CD4-positive, alpha-beta T cell (primary cell): ENCODE measurements around the gene NRAP. TPM values are rescaled to one million over a fixed set of nuclear protein-coding genes. Genes with fewer than 3 reads are reported as not detected.

Source experiments
- ATAC-seq: fragments of 200-7000 bp; cut with Tn5 transposase; one replicate; pipeline ENCODE4 v1.10.0; 2022; ENCODE audit warnings: mild to moderate bottlenecking; ENCODE audit not compliant: poor library complexity
- CTCF ChIA-PET: fragments of 350-600 bp; sonication (Branson Sonifier 250); formaldehyde crosslinking; loops from one replicate; lab custom pipeline; 2021; ENCODE audit warnings: antibody characterized with exemption, inconsistent platforms; lab: Charles Lee
- POLR2A ChIA-PET: fragments of 350-600 bp; sonication (Branson Sonifier 250); formaldehyde crosslinking; loops from one replicate; lab custom pipeline; 2021; ENCODE audit warnings: antibody characterized with exemption, inconsistent platforms; lab: Charles Lee
- DNase-seq, 14 experiments: peaks; one replicate each; pipeline ENCODE4 v3.0.0-alpha.2; 2013 to 2020; ENCODE audit warnings: mixed read lengths in 2 of 14
- H3K27ac ChIP-seq, 2 donors: one replicate each; pipeline versions ENCODE4 v1.5.1 to v1.7.0; 2013; ENCODE audit warnings: low read length in 2 of 2, low read depth in 1 of 2, mild to moderate bottlenecking in 1 of 2
- H3K27me3 ChIP-seq, 2 experiments: 1 replicate in 1 of 2; 2 replicates in 1 of 2; pipeline versions ENCODE4 v1.6.1 to v1.7.0; 2013; ENCODE audit warnings: low read length in 2 of 2, control low read depth in 1 of 2, mild to moderate bottlenecking in 1 of 2, moderate library complexity in 1 of 2; ENCODE audit not compliant: insufficient read depth in 2 of 2, control insufficient read depth in 1 of 2
- H3K36me3 ChIP-seq: one replicate; pipeline ENCODE4 v1.6.1; 2013; ENCODE audit warnings: low read length, control low read depth; ENCODE audit not compliant: insufficient read depth
- H3K4me1 ChIP-seq: one replicate; pipeline ENCODE4 v1.6.1; 2013; ENCODE audit warnings: low read length, control low read depth; ENCODE audit not compliant: insufficient read depth
- H3K4me3 ChIP-seq: one replicate; pipeline ENCODE4 v1.5.1; 2013; ENCODE audit warnings: mild to moderate bottlenecking, low read length, moderate library complexity
- H3K9me3 ChIP-seq, 2 experiments: 1 replicate in 1 of 2; 2 replicates in 1 of 2; pipeline versions ENCODE4 v1.6.1 to v1.7.0; 2013; ENCODE audit warnings: low read length in 2 of 2, mild to moderate bottlenecking in 2 of 2, control low read depth in 1 of 2, moderate library complexity in 1 of 2; ENCODE audit not compliant: control insufficient read depth in 1 of 2, insufficient read depth in 1 of 2
- H3K27ac Mint-ChIP-seq: one replicate; pipeline ENCODE4 v1.8.0; 2020; ENCODE audit warnings: mixed read lengths
- H3K27me3 Mint-ChIP-seq: one replicate; pipeline ENCODE4 v1.8.0; 2021; ENCODE audit warnings: mixed read lengths
- H3K36me3 Mint-ChIP-seq: one replicate; pipeline ENCODE4 v1.8.0; 2021; ENCODE audit warnings: low read depth, mixed read lengths
- H3K4me1 Mint-ChIP-seq: one replicate; pipeline ENCODE4 v1.8.0; 2021; ENCODE audit warnings: low read depth, mixed read lengths
- H3K4me3 Mint-ChIP-seq: one replicate; pipeline ENCODE4 v1.8.0; 2020; ENCODE audit warnings: mild to moderate bottlenecking, mixed read lengths
- H3K9me3 Mint-ChIP-seq: one replicate; pipeline ENCODE4 v1.8.0; 2020; ENCODE audit warnings: mixed read lengths
- intact Hi-C, 2 experiments: fragments of 100-400 bp; cut with DNase I in 1 of 2; cut with micrococcal nuclease in 1 of 2; formaldehyde crosslinking; loops; one replicate each; pipeline versions ENCODE4 v1.15.1 to v1.9.0; 2023 to 2025; cut with DNase I, micrococcal nuclease
- total RNA-seq, 174 experiments: library from RNA in 2 of 174; stranded (reverse) in 2 of 174; gene quantifications; one replicate each; pipeline ENCODE4 v1.2.3 and lab custom pipeline; 2021 to 2026
- TF ChIP-seq, protein P1 (sequence below): fragments of 200-600 bp; IDR thresholded peaks from one replicate; pipeline ENCODE4 v1.8.0; 2022; ENCODE audit warnings: antibody characterized with exemption, mild to moderate bottlenecking

Gene NRAP
- total RNA-seq, 2 experiments from 2014 or later: not detected

DNA sequence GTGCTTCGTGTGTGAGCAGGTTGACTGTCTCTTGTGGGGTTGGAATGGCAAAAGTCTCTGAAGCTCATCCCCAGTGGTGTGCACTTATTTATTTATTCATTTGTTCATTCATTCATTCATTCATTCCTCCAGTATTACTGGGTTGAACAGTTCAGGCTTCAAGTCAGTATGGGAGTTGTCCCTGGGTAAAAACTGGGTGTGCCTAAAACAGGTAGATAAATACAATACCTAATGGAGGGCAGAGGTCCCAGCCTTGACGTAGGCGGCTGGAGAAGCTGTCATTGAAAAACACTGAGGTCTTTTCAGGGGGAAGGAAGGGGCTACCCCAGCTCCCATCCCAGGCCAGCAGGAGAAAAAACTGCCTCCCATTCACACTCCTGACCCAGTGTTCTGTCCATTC lies 26.9 kb upstream of the NRAP start:
- Mint-ChIP-seq H3K27me3 (no peaks in the 10 kb centered on the region), H3K4me3 (no peak overlapping the region), H3K27ac (no peak overlapping the region), H3K9me3 (peaks cover 12% of the 10 kb centered on the region), H3K36me3 (peaks cover 91% of the 10 kb centered on the region), H3K4me1 (peaks cover 20% of the 10 kb centered on the region)
- Histone ChIP-seq H3K27me3 (no peaks in the 10 kb centered on the region), H3K36me3 (peaks cover 19% of the 10 kb centered on the region), H3K27ac (no peak overlapping the region), H3K4me1 (peaks cover 2% of the 10 kb centered on the region), H3K9me3 (peaks cover 16 to 43% of the 10 kb centered on the region in 2 experiments), H3K4me3 (no peak overlapping the region)
- intact Hi-C loops: no loop called here
- TF ChIP-seq, protein P1, sequence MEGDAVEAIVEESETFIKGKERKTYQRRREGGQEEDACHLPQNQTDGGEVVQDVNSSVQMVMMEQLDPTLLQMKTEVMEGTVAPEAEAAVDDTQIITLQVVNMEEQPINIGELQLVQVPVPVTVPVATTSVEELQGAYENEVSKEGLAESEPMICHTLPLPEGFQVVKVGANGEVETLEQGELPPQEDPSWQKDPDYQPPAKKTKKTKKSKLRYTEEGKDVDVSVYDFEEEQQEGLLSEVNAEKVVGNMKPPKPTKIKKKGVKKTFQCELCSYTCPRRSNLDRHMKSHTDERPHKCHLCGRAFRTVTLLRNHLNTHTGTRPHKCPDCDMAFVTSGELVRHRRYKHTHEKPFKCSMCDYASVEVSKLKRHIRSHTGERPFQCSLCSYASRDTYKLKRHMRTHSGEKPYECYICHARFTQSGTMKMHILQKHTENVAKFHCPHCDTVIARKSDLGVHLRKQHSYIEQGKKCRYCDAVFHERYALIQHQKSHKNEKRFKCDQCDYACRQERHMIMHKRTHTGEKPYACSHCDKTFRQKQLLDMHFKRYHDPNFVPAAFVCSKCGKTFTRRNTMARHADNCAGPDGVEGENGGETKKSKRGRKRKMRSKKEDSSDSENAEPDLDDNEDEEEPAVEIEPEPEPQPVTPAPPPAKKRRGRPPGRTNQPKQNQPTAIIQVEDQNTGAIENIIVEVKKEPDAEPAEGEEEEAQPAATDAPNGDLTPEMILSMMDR: no peak
- no peak for DNase-seq
- CTCF ChIA-PET: no interaction called here
- POLR2A ChIA-PET: interaction anchor here (1.2 kb wide), 1 partner anchor 11 kb away, joined by 3 read pairs; no protein-coding TSS in a partner anchor
- no peak for ATAC-seq

DNA sequence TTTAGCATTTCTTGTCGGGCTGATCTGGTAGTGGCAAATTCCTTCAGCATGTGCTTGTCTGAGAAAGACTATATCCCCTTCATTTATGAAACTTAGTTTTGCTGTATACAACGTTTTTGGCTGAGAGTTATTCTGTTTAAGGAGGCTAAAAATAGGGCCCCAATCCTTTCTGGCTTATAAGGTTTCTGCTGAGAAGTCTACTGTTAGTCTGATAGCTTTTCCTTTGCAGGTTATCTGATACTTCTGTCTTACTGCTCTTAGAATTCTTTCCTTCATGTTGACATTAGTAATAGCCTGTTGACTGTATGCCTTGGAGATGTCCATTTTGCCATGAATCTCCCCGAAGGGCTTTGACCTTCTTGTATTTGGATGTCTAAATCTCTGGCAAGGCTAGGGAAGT lies 25.7 kb upstream of the NRAP start:
- no peak overlapping the region for H3K27ac Mint-ChIP-seq
- no peak overlapping the region for H3K4me3 Mint-ChIP-seq
- ChIA-PET CTCF (no interaction called here), POLR2A (interaction anchor here (1.2 kb wide), 1 partner anchor 10 kb away, joined by 3 read pairs; no protein-coding TSS in a partner anchor)
- intact Hi-C loops: loop anchor here in 1 of 2 experiments (10.0 kb wide), 2 partner anchors 165 to 275 kb away; partner anchors contain the start of genes DCLRE1A and NHLRC2
- ATAC-seq: no peak
- H3K9me3 Mint-ChIP-seq: peaks cover 16% of the 10 kb centered on the region
- DNase-seq: no peak
- TF ChIP-seq, protein P1: no peak
- H3K27me3 Mint-ChIP-seq: no peaks in the 10 kb centered on the region
- H3K27me3 ChIP-seq: no peaks in the 10 kb centered on the region
- peaks cover 16 to 43% of the 10 kb centered on the region in 2 experiments for H3K9me3 ChIP-seq
- peaks cover 19% of the 10 kb centered on the region for H3K36me3 ChIP-seq
- no peak overlapping the region for H3K4me3 ChIP-seq
- H3K27ac ChIP-seq: no peak overlapping the region
- no peaks in the 10 kb centered on the region for H3K4me1 ChIP-seq
- H3K4me1 Mint-ChIP-seq: peaks cover 25% of the 10 kb centered on the region
- peaks cover 90% of the 10 kb centered on the region for H3K36me3 Mint-ChIP-seq

DNA sequence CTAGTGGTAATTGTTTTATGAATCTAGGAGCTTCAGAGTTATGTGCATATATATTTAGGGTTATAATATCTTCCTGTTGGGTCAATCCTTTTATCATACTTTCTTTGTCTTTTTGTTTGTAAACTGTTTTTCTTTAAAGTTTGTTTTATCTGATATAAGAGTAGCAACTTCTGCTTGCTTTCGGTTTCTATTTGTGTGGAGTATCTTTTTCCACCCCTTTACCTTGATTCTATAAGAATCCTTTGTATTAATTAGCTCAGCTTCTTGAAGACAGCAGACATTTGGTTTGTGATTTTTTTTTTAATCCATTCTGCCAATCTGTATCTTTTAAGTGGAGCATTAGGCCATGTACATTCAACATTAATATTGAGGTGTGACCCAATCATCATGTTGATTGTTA lies 25.2 kb upstream of the NRAP start:
- DNase-seq (peak in 1 of 14 experiments; percentile 39), ATAC-seq (no peak)
- H3K36me3 ChIP-seq: peaks cover 14% of the 10 kb centered on the region
- Mint-ChIP-seq H3K36me3 (peaks cover 90% of the 10 kb centered on the region), H3K27ac (no peak overlapping the region), H3K4me3 (no peak overlapping the region), H3K9me3 (peaks cover 16% of the 10 kb centered on the region), H3K4me1 (peaks cover 30% of the 10 kb centered on the region), H3K27me3 (no peaks in the 10 kb centered on the region)
- H3K4me1 ChIP-seq: no peaks in the 10 kb centered on the region
- TF ChIP-seq, protein P1: no peak
- ChIA-PET POLR2A (no interaction called here), CTCF (no interaction called here)
- no peaks in the 10 kb centered on the region for H3K27me3 ChIP-seq
- H3K4me3 ChIP-seq: no peak overlapping the region
- no peak overlapping the region for H3K27ac ChIP-seq
- H3K9me3 ChIP-seq: peaks cover 16 to 43% of the 10 kb centered on the region in 2 experiments
- intact Hi-C loops: loop anchor here in 1 of 2 experiments (10.0 kb wide), 2 partner anchors 166 to 276 kb away; partner anchors contain the start of genes DCLRE1A and NHLRC2
